Nephron progenitor cell (in vitro differentiated cells): Measurements from ENCODE around the gene PDE4D.

Source experiments
- DNase-seq: peaks from one replicate; pipeline ENCODE4 v3.0.0; 2021
- H3K27ac Mint-ChIP-seq: 2 replicates; pipeline ENCODE4 v1.8.0; 2021; ENCODE audit warnings: mild to moderate bottlenecking, moderate library complexity, mixed read lengths
- H3K27me3 Mint-ChIP-seq: 2 replicates; pipeline ENCODE4 v1.8.0; 2021; ENCODE audit warnings: mild to moderate bottlenecking, low read depth, mixed read lengths; ENCODE audit not compliant: poor library complexity
- H3K36me3 Mint-ChIP-seq: 2 replicates; pipeline ENCODE4 v1.8.0; 2021; ENCODE audit warnings: low read depth, mixed read lengths
- H3K4me1 Mint-ChIP-seq: 2 replicates; pipeline ENCODE4 v1.8.0; 2021; ENCODE audit warnings: mixed read lengths
- H3K4me3 Mint-ChIP-seq: 2 replicates; pipeline ENCODE4 v1.8.0; 2021; ENCODE audit warnings: mild to moderate bottlenecking, moderate library complexity, mixed read lengths
- H3K9me3 Mint-ChIP-seq: 2 replicates; pipeline ENCODE4 v1.8.0; 2021; ENCODE audit warnings: mild to moderate bottlenecking, moderate library complexity, mixed read lengths
- TF ChIP-seq, protein P1 (sequence below): fragments of 200-600 bp; sonication (generic); IDR thresholded peaks from 2 replicates; pipeline ENCODE4 v1.5.0; 2021; ENCODE audit warnings: antibody characterized with exemption

Gene PDE4D

GRCh38 chr5:59253625-59254024 lies 639.9 kb downstream of the PDE4D start:
- peaks cover 12% of the 10 kb centered on the region for H3K36me3 Mint-ChIP-seq
- no peak overlapping the region for H3K27ac Mint-ChIP-seq
- DNase-seq, result no peak
- no peak overlapping the region for H3K4me3 Mint-ChIP-seq
- H3K4me1 Mint-ChIP-seq, result peaks cover 17% of the 10 kb centered on the region
- peaks cover 5% of the 10 kb centered on the region for H3K27me3 Mint-ChIP-seq
- TF ChIP-seq, protein P1, sequence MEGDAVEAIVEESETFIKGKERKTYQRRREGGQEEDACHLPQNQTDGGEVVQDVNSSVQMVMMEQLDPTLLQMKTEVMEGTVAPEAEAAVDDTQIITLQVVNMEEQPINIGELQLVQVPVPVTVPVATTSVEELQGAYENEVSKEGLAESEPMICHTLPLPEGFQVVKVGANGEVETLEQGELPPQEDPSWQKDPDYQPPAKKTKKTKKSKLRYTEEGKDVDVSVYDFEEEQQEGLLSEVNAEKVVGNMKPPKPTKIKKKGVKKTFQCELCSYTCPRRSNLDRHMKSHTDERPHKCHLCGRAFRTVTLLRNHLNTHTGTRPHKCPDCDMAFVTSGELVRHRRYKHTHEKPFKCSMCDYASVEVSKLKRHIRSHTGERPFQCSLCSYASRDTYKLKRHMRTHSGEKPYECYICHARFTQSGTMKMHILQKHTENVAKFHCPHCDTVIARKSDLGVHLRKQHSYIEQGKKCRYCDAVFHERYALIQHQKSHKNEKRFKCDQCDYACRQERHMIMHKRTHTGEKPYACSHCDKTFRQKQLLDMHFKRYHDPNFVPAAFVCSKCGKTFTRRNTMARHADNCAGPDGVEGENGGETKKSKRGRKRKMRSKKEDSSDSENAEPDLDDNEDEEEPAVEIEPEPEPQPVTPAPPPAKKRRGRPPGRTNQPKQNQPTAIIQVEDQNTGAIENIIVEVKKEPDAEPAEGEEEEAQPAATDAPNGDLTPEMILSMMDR, result no peak
- H3K9me3 Mint-ChIP-seq, result peaks cover 11% of the 10 kb centered on the region

- peaks cover 4% of the 10 kb centered on the region for H3K4me1 Mint-ChIP-seq
- peaks cover 11% of the 10 kb centered on the region for H3K9me3 Mint-ChIP-seq
- peaks cover 5% of the 10 kb centered on the region for H3K27me3 Mint-ChIP-seq
- H3K36me3 Mint-ChIP-seq, result peaks cover 12% of the 10 kb centered on the region
- H3K4me3 Mint-ChIP-seq, result no peak overlapping the region
- TF ChIP-seq, protein P1, result no peak
- no peak overlapping the region for H3K27ac Mint-ChIP-seq
- DNase-seq, result no peak
Observed at GRCh38 chr5:59251627-59252026, 641.9 kb downstream of the PDE4D start.

DNA sequence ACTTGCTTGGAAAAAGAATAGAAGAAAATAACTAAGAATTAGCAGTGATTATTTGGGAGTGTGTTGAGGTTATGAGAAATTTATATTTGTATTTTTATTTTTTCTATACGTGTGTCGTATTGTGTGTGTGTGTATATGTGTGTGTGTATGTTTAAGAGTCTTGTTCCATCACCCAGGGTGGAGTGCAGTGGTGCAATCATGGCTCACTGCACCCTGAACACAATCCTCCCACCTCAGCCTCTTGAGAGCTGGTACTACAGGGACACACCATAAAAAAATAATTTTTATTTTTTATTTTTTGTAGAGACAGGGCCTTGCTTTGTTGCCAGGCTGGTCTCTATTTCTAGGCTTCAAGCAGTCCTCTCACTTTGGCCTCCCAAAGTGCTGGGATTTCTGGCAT lies 643.8 kb downstream of the PDE4D start:
- TF ChIP-seq, protein P1, result no peak
- no peak overlapping the region for H3K4me3 Mint-ChIP-seq
- peaks cover 11% of the 10 kb centered on the region for H3K9me3 Mint-ChIP-seq
- H3K27me3 Mint-ChIP-seq, result peaks cover 5% of the 10 kb centered on the region
- no peak for DNase-seq
- no peaks in the 10 kb centered on the region for H3K4me1 Mint-ChIP-seq
- H3K36me3 Mint-ChIP-seq, result peaks cover 12% of the 10 kb centered on the region
- H3K27ac Mint-ChIP-seq, result no peak overlapping the region

DNA sequence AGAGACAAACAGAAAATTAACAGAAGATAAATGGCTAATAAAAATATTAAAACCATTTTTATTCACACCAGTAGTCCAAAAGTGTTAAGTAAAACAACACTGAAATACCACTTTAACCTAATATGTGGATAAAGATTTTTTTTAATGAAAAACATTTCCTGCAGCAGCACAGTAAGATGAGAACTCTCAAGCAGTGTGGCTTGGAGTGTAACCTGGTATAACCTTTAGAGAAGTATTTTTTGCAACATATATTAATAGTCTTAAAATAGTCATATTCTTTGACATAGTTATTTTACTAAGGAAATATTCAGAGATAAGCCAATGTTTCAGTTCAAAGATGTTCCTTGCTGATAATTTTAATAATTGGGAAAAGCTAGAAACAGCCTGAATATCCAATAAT lies 644.4 kb downstream of the PDE4D start:
- TF ChIP-seq, protein P1, result no peak
- Mint-ChIP-seq H3K4me1 (no peaks in the 10 kb centered on the region), H3K36me3 (peaks cover 12% of the 10 kb centered on the region), H3K27me3 (peaks cover under 1% of the 10 kb centered on the region), H3K27ac (no peak overlapping the region), H3K9me3 (peaks cover 11% of the 10 kb centered on the region), H3K4me3 (no peak overlapping the region)
- DNase-seq, result no peak

DNA sequence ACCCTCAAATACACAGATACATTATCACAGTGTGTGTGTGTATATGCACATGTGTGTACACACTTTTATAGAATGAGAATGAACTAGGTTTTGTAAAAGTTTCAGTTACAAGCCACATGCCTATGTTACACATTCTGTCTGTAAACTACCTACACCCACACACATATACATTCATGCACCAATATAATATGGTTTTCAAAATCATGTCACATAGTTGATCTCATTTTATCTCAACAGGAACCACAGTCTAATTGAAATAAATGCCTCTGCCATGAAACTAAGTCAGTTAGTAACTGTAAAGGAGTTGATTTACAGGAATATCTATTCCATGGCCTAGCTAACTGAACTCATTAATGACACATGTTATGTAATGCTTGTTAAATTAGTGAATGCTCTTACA lies 646.6 kb downstream of the PDE4D start:
- Mint-ChIP-seq H3K27me3 (no peaks in the 10 kb centered on the region), H3K4me1 (no peaks in the 10 kb centered on the region), H3K4me3 (no peak overlapping the region), H3K9me3 (peaks cover 11% of the 10 kb centered on the region), H3K27ac (no peak overlapping the region), H3K36me3 (peaks cover 12% of the 10 kb centered on the region)
- TF ChIP-seq, protein P1, result no peak
- DNase-seq, result no peak

GRCh38 chr5:59246145-59246869 lies 647.2 kb downstream of the PDE4D start:
- Mint-ChIP-seq H3K9me3 (peaks cover 11% of the 10 kb centered on the region), H3K27ac (no peak overlapping the region), H3K27me3 (no peaks in the 10 kb centered on the region), H3K36me3 (peaks cover 12% of the 10 kb centered on the region), H3K4me1 (no peaks in the 10 kb centered on the region), H3K4me3 (no peak overlapping the region)
- TF ChIP-seq, protein P1, result no peak
- no peak for DNase-seq
